Transverse colon (tissue), 4 donors: ENCODE data around the gene ASGR1. TPM values are rescaled to one million over a fixed set of nuclear protein-coding genes. Genes with fewer than 3 reads are reported as not detected.

Source experiments
- DNase-seq: peaks from one replicate; pipeline ENCODE4 v3.0.0-alpha.2; 2019
- H3K27ac ChIP-seq, 4 donors: fragments of 200-600 bp; sonication (generic); 2 replicates each; pipeline ENCODE4 v1.5.1; 2016 to 2018; ENCODE audit warnings: inconsistent platforms in 4 of 4
- H3K27me3 ChIP-seq: fragments of 200-600 bp; sonication (generic); 2 replicates; pipeline ENCODE4 v1.5.1; 2017; ENCODE audit warnings: inconsistent platforms
- H3K36me3 ChIP-seq, 4 donors: fragments of 200-600 bp; sonication (generic); 2 replicates each; pipeline ENCODE4 v1.5.1; 2017 to 2019; ENCODE audit warnings: inconsistent platforms in 4 of 4
- H3K4me1 ChIP-seq, 4 donors: fragments of 200-600 bp; sonication (generic); 2 replicates each; pipeline ENCODE4 v1.5.1; 2017 to 2020; ENCODE audit warnings: inconsistent platforms in 4 of 4
- H3K4me3 ChIP-seq, 4 donors: fragments of 200-600 bp; sonication (generic); 1 replicate in 1 of 4; 2 replicates in 3 of 4; pipeline versions ENCODE4 v1.5.1 to v1.6.1; 2017 to 2019; ENCODE audit warnings: inconsistent platforms in 4 of 4
- H3K9me3 ChIP-seq, 2 donors: fragments of 200-600 bp; sonication (generic); 2 replicates each; pipeline ENCODE4 v1.5.1; 2017 to 2019; ENCODE audit warnings: inconsistent platforms in 2 of 2
- CTCF ChIP-seq, 5 experiments: fragments of 200-600 bp in 3 of 5; fragments of 450-650 bp in 2 of 5; sonication (generic) in 3 of 5; IDR thresholded peaks; 1 replicate in 2 of 5; 2 replicates in 3 of 5; pipeline ENCODE4 v1.5.1; 2016 to 2017; ENCODE audit warnings: antibody characterized with exemption in 5 of 5, inconsistent platforms in 3 of 5, mild to moderate bottlenecking in 2 of 5, moderate library complexity in 1 of 5
- EP300 ChIP-seq: sonication (generic); formaldehyde crosslinking; IDR thresholded peaks from one replicate; pipeline ENCODE4 v1.6.1; 2017; ENCODE audit warnings: antibody characterized with exemption, low read depth
- POLR2A ChIP-seq: fragments of 450-650 bp; IDR thresholded peaks from one replicate; pipeline ENCODE4 v1.6.1; 2016; ENCODE audit warnings: antibody characterized with exemption, mild to moderate bottlenecking, moderate library complexity
- POLR2AphosphoS5 ChIP-seq, 3 donors: sonication (generic); formaldehyde crosslinking; IDR thresholded peaks; one replicate each; pipeline ENCODE4 v1.6.1; 2016; ENCODE audit warnings: antibody characterized with exemption in 3 of 3
- WGBS, 2 donors: methylation state at CpG; one replicate each; pipeline ENCODE4 v1.1.5; 2018; ENCODE audit warnings: low coverage in 1 of 2; 5-methylcytosine and 5-hydroxymethylcytosine counted together
- in situ Hi-C, 4 donors: fragments of 200-750 bp; cut with MboI; loops; one replicate each; pipeline versions ENCODE4 v1.15.0 to v1.15.1; 2017; ENCODE audit warnings: low sequenced_read_pairs in 3 of 4, low pct_ligation_motif_present in 1 of 4, low pct_unique_long_range_greater_than_20kb in 1 of 4
- intact Hi-C: fragments of 100-400 bp; cut with DNase I; formaldehyde crosslinking; loops from one replicate; pipeline ENCODE4 v1.15.1; 2023; ENCODE audit warnings: low total_unique reads
- total RNA-seq, 4 donors: library from RNA; depleted of rRNA; stranded (reverse); fragments of >200 nt; gene quantifications; one replicate each; pipeline ENCODE4 v1.1.0, GENCODE V29; 2016

The ASGR1 gene
- total RNA-seq, 4 donors from 2014 or later: 0.48 to 0.82 TPM; not detected in 2

GRCh38 chr17:7177954-7178477 lies 1.2 kb downstream of the ASGR1 start:
- no peaks in the 10 kb centered on the region for H3K36me3 ChIP-seq
- in situ Hi-C loops (no loop called here), intact Hi-C loops (no loop called here)
- H3K27ac ChIP-seq: no peak overlapping the region
- H3K4me3 ChIP-seq: peak overlapping the region in 2 of 4 donors; percentile 27 to 38
- WGBS, 2 donors: 5% methylated on average over 18 of the region's 18 CpGs; no CpG with 5 or more reads in 1 of the 2 donors
- TF ChIP-seq POLR2AphosphoS5 (IDR thresholded peaks at IDR 0.05) (no peak), CTCF (IDR thresholded peaks at IDR 0.05) (no peak)
- H3K9me3 ChIP-seq: no peaks in the 10 kb centered on the region
- DNase-seq: no peak
- peaks cover 3 to 15% (median 14%) of the 10 kb centered on the region in 4 donors for H3K4me1 ChIP-seq
- peaks cover 16% of the 10 kb centered on the region for H3K27me3 ChIP-seq

- H3K4me3 ChIP-seq: peak overlapping the region in 2 of 4 donors; percentile 27 to 38
- peak; percentile 71 for DNase-seq
- H3K9me3 ChIP-seq: no peaks in the 10 kb centered on the region
- H3K27me3 ChIP-seq: peaks cover 16% of the 10 kb centered on the region
- no peak for TF ChIP-seq EP300
- TF ChIP-seq CTCF (IDR thresholded peaks at IDR 0.05): peak; percentile 70 to 88 (median 84)
- TF ChIP-seq POLR2AphosphoS5 (IDR thresholded peaks at IDR 0.05): no peak
- peaks cover 3 to 15% (median 14%) of the 10 kb centered on the region in 4 donors for H3K4me1 ChIP-seq
- in situ Hi-C loops (no loop called here), intact Hi-C loops (no loop called here)
- H3K27ac ChIP-seq: no peak overlapping the region
- WGBS, 2 donors: 3% methylated on average over 7 to 31 of the region's 31 CpGs
- no peaks in the 10 kb centered on the region for H3K36me3 ChIP-seq
These were observed 1.8 kb downstream of the ASGR1 start for GRCh38 chr17:7177191-7177953.

GRCh38 chr17:7176841-7177190 lies 2.4 kb downstream of the ASGR1 start:
- H3K27me3 ChIP-seq: peaks cover 16% of the 10 kb centered on the region
- peak overlapping the region in 2 of 4 donors; percentile 27 to 38 for H3K4me3 ChIP-seq
- DNase-seq: no peak
- WGBS, 2 donors: 11 to 60% methylated on average over 1 to 15 of the region's 17 CpGs
- in situ Hi-C loops (no loop called here), intact Hi-C loops (no loop called here)
- H3K36me3 ChIP-seq: no peaks in the 10 kb centered on the region
- H3K4me1 ChIP-seq: peaks cover 3 to 15% (median 14%) of the 10 kb centered on the region in 4 donors
- no peak overlapping the region for H3K27ac ChIP-seq
- no peak for TF ChIP-seq POLR2AphosphoS5 (IDR thresholded peaks at IDR 0.05)
- TF ChIP-seq CTCF (IDR thresholded peaks at IDR 0.05): no peak
- no peak for TF ChIP-seq POLR2A
- TF ChIP-seq EP300: no peak
- no peaks in the 10 kb centered on the region for H3K9me3 ChIP-seq

- no peak overlapping the region for H3K27ac ChIP-seq
- 73 to 98% methylated on average over 1 of the region's 1 CpG for WGBS, 2 donors
- H3K36me3 ChIP-seq: no peaks in the 10 kb centered on the region
- no peak for DNase-seq
- no peaks in the 10 kb centered on the region for H3K9me3 ChIP-seq
- in situ Hi-C loops: no loop called here
- H3K27me3 ChIP-seq: peaks cover 16% of the 10 kb centered on the region
- intact Hi-C loops: no loop called here
- peaks cover 3 to 15% (median 14%) of the 10 kb centered on the region in 4 donors for H3K4me1 ChIP-seq
- no peak overlapping the region for H3K4me3 ChIP-seq
- TF ChIP-seq CTCF (IDR thresholded peaks at IDR 0.05) (no peak), POLR2A (no peak), EP300 (no peak), POLR2AphosphoS5 (IDR thresholded peaks at IDR 0.05) (no peak)
These were observed 2.9 kb downstream of the ASGR1 start for GRCh38 chr17:7176107-7176840.
